Measurements from ENCODE around the gene TCFL5.

The TCFL5 gene

DNA sequence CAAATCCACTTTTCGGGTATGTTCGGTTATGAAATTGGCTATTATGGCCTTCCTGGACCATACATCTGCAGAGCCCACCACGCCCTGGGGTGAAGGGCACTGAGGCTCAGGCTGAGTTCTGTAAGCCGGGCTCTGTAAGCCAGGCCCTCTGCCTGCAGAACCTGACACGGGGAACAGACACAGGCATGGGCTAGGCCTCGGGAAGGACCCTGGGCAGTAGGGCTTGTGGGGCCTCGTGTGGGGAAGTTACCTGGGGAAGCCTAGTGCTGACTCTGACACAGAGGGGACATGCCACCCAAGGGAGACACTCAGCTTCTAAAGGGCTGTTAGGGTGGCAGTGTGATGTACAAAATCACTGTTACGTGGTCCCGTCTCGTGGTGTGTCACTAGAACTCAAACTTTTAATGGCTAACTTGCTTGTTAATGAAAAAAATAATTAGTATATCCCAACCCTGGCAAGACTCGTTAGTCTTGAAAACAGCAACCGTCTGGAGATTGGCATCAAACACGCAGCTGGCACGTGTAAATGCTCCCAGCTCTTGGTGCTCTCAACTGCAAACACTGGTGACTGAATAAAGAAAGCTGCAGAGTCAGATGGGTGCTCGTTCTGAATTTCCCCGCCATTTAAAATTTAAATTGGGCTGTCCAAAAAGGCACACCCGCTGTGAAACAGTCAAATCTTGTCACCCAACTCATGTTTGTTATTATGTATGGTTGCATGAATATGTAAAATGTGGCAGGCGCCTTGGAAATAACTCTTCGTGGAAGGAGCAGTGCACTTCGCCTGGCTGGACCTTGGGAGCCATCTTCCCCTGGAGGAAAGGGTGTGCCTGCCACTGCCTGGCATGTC is 23.6 kb upstream of the TCFL5 start:
- Histone ChIP-seq H2AFZ (ENCODE audit: low read length) (no peak overlapping the region), H4K20me1 (ENCODE audit: insufficient read depth, low read length, poor library complexity, severe bottlenecking) (no peaks in the 10 kb centered on the region), H3K36me3 (ENCODE audit: insufficient read depth, low read length) (peaks cover 27% of the 10 kb centered on the region; the same call in 1 of the 2 replicates), H3K27me3 (ENCODE audit: insufficient read depth, low read length, poor library complexity, severe bottlenecking) (no peaks in the 10 kb centered on the region), H3K79me2 (ENCODE audit: insufficient read depth, low read length) (no peaks in the 10 kb centered on the region), H3K9ac (ENCODE audit: low read depth, low read length, poor library complexity, severe bottlenecking) (no peak overlapping the region), H3K9me2 (replicated peaks; ENCODE audit: low read depth, low read length) (no peaks in the 10 kb centered on the region), H3K4me1 (ENCODE audit: insufficient read depth, low read length, poor library complexity, severe bottlenecking) (no peaks in the 10 kb centered on the region), H3K4me2 (ENCODE audit: low read depth, low read length, poor library complexity, severe bottlenecking) (no peak overlapping the region), H3K9me3 (ENCODE audit: insufficient read depth, low read depth, low read length) (no peaks in the 10 kb centered on the region), H3K4me3 (ENCODE audit: low read length, poor library complexity, severe bottlenecking) (no peak overlapping the region), H3F3A (ENCODE audit: low read depth) (no peaks in the 10 kb centered on the region)
- TF ChIP-seq, protein P1, sequence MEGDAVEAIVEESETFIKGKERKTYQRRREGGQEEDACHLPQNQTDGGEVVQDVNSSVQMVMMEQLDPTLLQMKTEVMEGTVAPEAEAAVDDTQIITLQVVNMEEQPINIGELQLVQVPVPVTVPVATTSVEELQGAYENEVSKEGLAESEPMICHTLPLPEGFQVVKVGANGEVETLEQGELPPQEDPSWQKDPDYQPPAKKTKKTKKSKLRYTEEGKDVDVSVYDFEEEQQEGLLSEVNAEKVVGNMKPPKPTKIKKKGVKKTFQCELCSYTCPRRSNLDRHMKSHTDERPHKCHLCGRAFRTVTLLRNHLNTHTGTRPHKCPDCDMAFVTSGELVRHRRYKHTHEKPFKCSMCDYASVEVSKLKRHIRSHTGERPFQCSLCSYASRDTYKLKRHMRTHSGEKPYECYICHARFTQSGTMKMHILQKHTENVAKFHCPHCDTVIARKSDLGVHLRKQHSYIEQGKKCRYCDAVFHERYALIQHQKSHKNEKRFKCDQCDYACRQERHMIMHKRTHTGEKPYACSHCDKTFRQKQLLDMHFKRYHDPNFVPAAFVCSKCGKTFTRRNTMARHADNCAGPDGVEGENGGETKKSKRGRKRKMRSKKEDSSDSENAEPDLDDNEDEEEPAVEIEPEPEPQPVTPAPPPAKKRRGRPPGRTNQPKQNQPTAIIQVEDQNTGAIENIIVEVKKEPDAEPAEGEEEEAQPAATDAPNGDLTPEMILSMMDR (conservative IDR thresholded peaks at IDR 0.05; ENCODE audit: low read length), result no peak
- TF ChIP-seq EZH2phosphoT487 (IDR thresholded peaks at IDR 0.05; ENCODE audit: borderline replicate concordance), result no peak

DNA sequence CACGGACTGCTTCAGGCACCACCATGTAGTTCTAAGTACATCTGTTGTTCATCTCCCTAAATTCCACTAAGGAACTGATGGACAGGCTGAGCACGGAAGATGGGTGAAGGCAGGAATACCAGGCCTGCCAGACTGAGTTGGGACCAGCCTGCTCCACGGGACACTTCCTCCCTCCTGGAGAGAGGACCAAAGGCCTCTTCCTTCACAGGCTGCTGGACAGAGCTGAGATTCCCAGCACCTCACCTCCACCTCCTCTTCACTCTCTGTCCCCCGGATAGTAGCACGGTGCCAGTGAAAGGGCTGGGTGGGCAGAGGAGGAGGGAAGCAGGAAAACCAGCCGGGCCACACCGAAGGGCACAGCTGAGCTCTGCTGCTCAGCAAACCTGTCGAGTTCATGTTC is 22.9 kb upstream of the TCFL5 start:
- Histone ChIP-seq H4K20me1 (ENCODE audit: insufficient read depth, low read length, poor library complexity, severe bottlenecking) (no peaks in the 10 kb centered on the region), H3K9ac (ENCODE audit: low read depth, low read length, poor library complexity, severe bottlenecking) (no peak overlapping the region), H3K4me3 (ENCODE audit: low read length, poor library complexity, severe bottlenecking) (no peak overlapping the region), H2AFZ (ENCODE audit: low read length) (no peak overlapping the region), H3K9me2 (replicated peaks; ENCODE audit: low read depth, low read length) (no peaks in the 10 kb centered on the region), H3K9me3 (ENCODE audit: insufficient read depth, low read depth, low read length) (no peaks in the 10 kb centered on the region), H3F3A (ENCODE audit: low read depth) (no peaks in the 10 kb centered on the region), H3K4me2 (ENCODE audit: low read depth, low read length, poor library complexity, severe bottlenecking) (no peak overlapping the region), H3K27me3 (ENCODE audit: insufficient read depth, low read length, poor library complexity, severe bottlenecking) (no peaks in the 10 kb centered on the region), H3K79me2 (ENCODE audit: insufficient read depth, low read length) (no peaks in the 10 kb centered on the region), H3K4me1 (ENCODE audit: insufficient read depth, low read length, poor library complexity, severe bottlenecking) (no peaks in the 10 kb centered on the region), H3K36me3 (ENCODE audit: insufficient read depth, low read length) (peaks cover 20% of the 10 kb centered on the region; the same call in 1 of the 2 replicates)
- TF ChIP-seq EZH2phosphoT487 (IDR thresholded peaks at IDR 0.05; ENCODE audit: borderline replicate concordance), result no peak

DNA sequence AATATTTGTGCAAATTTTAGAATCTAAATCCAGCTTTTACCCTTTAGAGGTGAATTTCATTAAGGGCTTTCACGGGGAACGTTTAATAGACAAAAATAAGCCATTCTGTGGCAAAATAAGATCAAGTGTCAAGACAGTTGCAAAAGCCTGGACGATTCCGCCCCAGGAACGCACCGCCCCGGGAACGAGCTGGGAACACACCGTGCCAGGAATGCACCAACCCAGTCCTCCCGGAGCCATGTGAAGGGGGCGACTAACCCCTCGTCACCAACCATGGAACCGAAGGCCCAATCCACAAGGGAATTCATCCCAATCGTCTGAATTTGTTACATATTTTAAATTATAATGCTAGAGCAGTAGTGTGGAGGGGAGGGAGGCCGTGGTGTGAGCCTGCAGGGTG is 20.8 kb upstream of the TCFL5 start:
- Histone ChIP-seq H3K4me1 (ENCODE audit: insufficient read depth, low read length, poor library complexity, severe bottlenecking) (no peaks in the 10 kb centered on the region), H2AFZ (ENCODE audit: low read length) (no peak overlapping the region), H3K27me3 (ENCODE audit: insufficient read depth, low read length, poor library complexity, severe bottlenecking) (no peaks in the 10 kb centered on the region), H4K20me1 (ENCODE audit: insufficient read depth, low read length, poor library complexity, severe bottlenecking) (no peaks in the 10 kb centered on the region), H3F3A (ENCODE audit: low read depth) (peaks cover 5% of the 10 kb centered on the region; the same call in 1 of the 2 replicates), H3K4me2 (ENCODE audit: low read depth, low read length, poor library complexity, severe bottlenecking) (no peak overlapping the region), H3K9ac (ENCODE audit: low read depth, low read length, poor library complexity, severe bottlenecking) (no peak overlapping the region), H3K9me2 (replicated peaks; ENCODE audit: low read depth, low read length) (no peaks in the 10 kb centered on the region), H3K36me3 (ENCODE audit: insufficient read depth, low read length) (no peaks in the 10 kb centered on the region; the same call in 1 of the 2 replicates), H3K79me2 (ENCODE audit: insufficient read depth, low read length) (no peaks in the 10 kb centered on the region), H3K4me3 (ENCODE audit: low read length, poor library complexity, severe bottlenecking) (no peak overlapping the region), H3K9me3 (ENCODE audit: insufficient read depth, low read depth, low read length) (no peaks in the 10 kb centered on the region)
- no peak for TF ChIP-seq EZH2phosphoT487 (IDR thresholded peaks at IDR 0.05; ENCODE audit: borderline replicate concordance)
- TF ChIP-seq, protein P1 (conservative IDR thresholded peaks at IDR 0.05; ENCODE audit: low read length), result no peak
